Stimulated activated naive CD4-positive, alpha-beta T cell (primary cell): ENCODE measurements around the gene SYNJ2BP.

Experiments used
- DNase-seq, 6 experiments: peaks; one replicate each; lab custom pipeline; 2025; lab: John Stamatoyannopoulos, UW

SYNJ2BP gene

GRCh38 chr14:70391493-70392391 lies 25.1 kb downstream of the SYNJ2BP start:
- DNase-seq = no peak

- no peak for DNase-seq
These were observed 34.4 kb downstream of the SYNJ2BP start for GRCh38 chr14:70382536-70382935.

GRCh38 chr14:70380824-70381223 lies 36.1 kb downstream of the SYNJ2BP start:
- DNase-seq = no peak

- no peak for DNase-seq
These were observed 38.2 kb downstream of the SYNJ2BP start for GRCh38 chr14:70378696-70379095.
